HepG2 (cell line): ENCODE measurements around the gene NKAIN2. TPM values are rescaled to one million over a fixed set of nuclear protein-coding genes. Genes with fewer than 3 reads are reported as not detected.

Experiments
- ATAC-seq: fragments of 200-7000 bp; cut with Tn5 transposase; 3 replicates; pipeline ENCODE4 v1.9.1; 2020; ENCODE audit warnings: mild to moderate bottlenecking, moderate library complexity
- BruUV-seq: library from RNA; stranded (reverse); fragments of 400-500 nt; replicated peaks from 2 replicates; lab custom pipeline; 2021; lab: Mats Ljungman, UMichigan
- CTCF ChIA-PET: fragments of 300-600 bp; formaldehyde crosslinking; extraction: SDS; loops from one replicate; lab custom pipeline; 2021; ENCODE audit warnings: low total read pairs, inconsistent platforms, low intra/inter-chr PET ratio; lab: Yijun Ruan, JAX
- POLR2A ChIA-PET: fragments of 350-600 bp; sonication (Branson Sonifier 250); formaldehyde crosslinking; loops from one replicate; lab custom pipeline; 2020; ENCODE audit warnings: antibody characterized with exemption, inconsistent platforms; lab: Yijun Ruan, JAX
- DNase-seq: peaks from one replicate; pipeline ENCODE4 v3.0.0-alpha.2; 2015; ENCODE audit warnings: low spot score
- FAIRE-seq: peaks from 3 replicates; lab custom pipeline; 2011; peaks lifted over from hg19 to GRCh38; lab: Jason Lieb, UNC
- H2AFZ ChIP-seq: one replicate; pipeline ENCODE4 v1.6.1; 2011; ENCODE audit warnings: low read length, inconsistent platforms
- H3K27ac ChIP-seq: fragments of 300-600 bp; 3 replicates; pipeline ENCODE4 v1.8.0; 2011; ENCODE audit warnings: mixed run types, mild to moderate bottlenecking, mixed read lengths, low read length, inconsistent platforms; ENCODE audit not compliant: insufficient read depth; ENCODE audit errors: extremely low read length
- H3K27me3 ChIP-seq, 2 experiments: fragments of 200-600 bp in 1 of 2; 2 replicates in 1 of 2; 3 replicates in 1 of 2; pipeline versions ENCODE4 v1.6.0 to v1.8.0; 2011; ENCODE audit warnings: low read length in 2 of 2, mild to moderate bottlenecking in 2 of 2, moderate library complexity in 2 of 2, inconsistent platforms in 1 of 2; ENCODE audit not compliant: insufficient read depth in 2 of 2, control insufficient read depth in 1 of 2
- H3K36me3 ChIP-seq, 2 experiments: fragments of 200-600 bp in 1 of 2; replicated peaks in 1 of 2; 2 replicates in 1 of 2; 3 replicates in 1 of 2; pipeline versions ENCODE4 v1.5.1 to v1.8.0; 2011; ENCODE audit warnings: low read length in 2 of 2, inconsistent platforms in 1 of 2; ENCODE audit not compliant: insufficient read depth in 2 of 2, control insufficient read depth in 1 of 2
- H3K4me1 ChIP-seq: 2 replicates; pipeline ENCODE4 v1.5.1; 2012; ENCODE audit warnings: low read length, inconsistent platforms; ENCODE audit not compliant: insufficient read depth
- H3K4me2 ChIP-seq: 2 replicates; pipeline ENCODE4 v1.6.0; 2011; ENCODE audit warnings: low read depth, low read length, inconsistent platforms
- H3K4me3 ChIP-seq, 3 experiments: fragments of 200-600 bp in 1 of 3; sonication (generic), shearing (Covaris generic) in 1 of 3; replicated peaks in 1 of 3; 2 replicates each; pipeline ENCODE4 v1.5.1; 2011 to 2016; ENCODE audit warnings: low read length in 3 of 3, inconsistent platforms in 2 of 3, low read depth in 2 of 3, mild to moderate bottlenecking in 2 of 3, control low read depth in 1 of 3, mixed read lengths in 1 of 3; ENCODE audit not compliant: insufficient read depth in 1 of 3
- H3K79me2 ChIP-seq: one replicate; pipeline ENCODE4 v1.6.1; 2011; ENCODE audit warnings: low read length, inconsistent platforms; ENCODE audit not compliant: insufficient read depth
- H3K9ac ChIP-seq: 2 replicates; pipeline ENCODE4 v1.6.0; 2011; ENCODE audit warnings: mild to moderate bottlenecking, low read depth, low read length, inconsistent platforms; ENCODE audit not compliant: insufficient read depth
- H3K9me3 ChIP-seq: 2 replicates; pipeline ENCODE4 v1.5.1; 2012; ENCODE audit warnings: mild to moderate bottlenecking, low read length
- H4K20me1 ChIP-seq: 2 replicates; pipeline ENCODE4 v1.6.0; 2011; ENCODE audit warnings: inconsistent platforms, mild to moderate bottlenecking, low read length, moderate library complexity; ENCODE audit not compliant: insufficient read depth
- SOX6 ChIP-seq, 2 experiments: fragments of 450-650 bp in 1 of 2; sonication (generic) in 1 of 2; formaldehyde crosslinking in 1 of 2; IDR thresholded peaks; 2 replicates each; pipeline versions ENCODE4 v1.4.0 to v1.6.1; 2017 to 2020; ENCODE audit warnings: antibody characterized with exemption in 1 of 2, mild to moderate bottlenecking in 1 of 2, missing genetic modification reagents in 1 of 2
- TRIM24 ChIP-seq: sonication (generic); formaldehyde crosslinking; IDR thresholded peaks from 2 replicates; pipeline ENCODE4 v1.8.0; 2022; ENCODE audit warnings: mild to moderate bottlenecking, missing genetic modification reagents
- ZNF431 ChIP-seq: sonication (generic); formaldehyde crosslinking; IDR thresholded peaks from 2 replicates; pipeline ENCODE4 v1.9.0; 2022; ENCODE audit warnings: missing genetic modification reagents, low read depth, mild to moderate bottlenecking, borderline replicate concordance
- WGBS: methylation state at CpG from one replicate; pipeline ENCODE4 v1.1.6; 2017; ENCODE audit warnings: low lambda C conversion rate; 5-methylcytosine and 5-hydroxymethylcytosine counted together
- in situ Hi-C: cut with HindIII; loops from 2 replicates; pipeline ENCODE4 v1.10.0; 2017; ENCODE audit warnings: low pct_unique_long_range_greater_than_20kb; ENCODE audit not compliant: extremely low pct_ligation_motif_present
- intact Hi-C: fragments of 100-400 bp; cut with micrococcal nuclease; formaldehyde crosslinking; loops from one replicate; pipeline ENCODE4 v1.10.0; 2022; ENCODE audit not compliant: unreplicated experiment
- polyA plus RNA-seq, 8 experiments: library from polyadenylated mRNA; depleted of rRNA in 3 of 8; stranded (reverse) in 7 of 8; unstranded in 1 of 8; fragments of >200 nt; fragmentation: Illumina TruSeq in 4 of 8; extraction: Trizol in 4 of 8; gene quantifications; 2 replicates each; pipeline versions ENCODE4 v1.2.1 to v1.2.3, GENCODE V29; 2011 to 2016; ENCODE audit warnings: low read depth in 4 of 8, missing spikeins in 1 of 8, mixed read lengths in 1 of 8; ENCODE audit not compliant: insufficient read depth in 1 of 8
- total RNA-seq, 5 experiments: library from RNA; depleted of rRNA; stranded (reverse); fragments of >200 nt; fragmentation: Illumina TruSeq; extraction: Trizol; gene quantifications; 2 replicates each; pipeline ENCODE4 v1.2.3, GENCODE V29; 2016; ENCODE audit warnings: low read depth in 1 of 5
- TF ChIP-seq, protein P1 (sequence below): sonication (generic); formaldehyde crosslinking; IDR thresholded peaks from 2 replicates; pipeline ENCODE4 v1.8.1; 2022; ENCODE audit warnings: mild to moderate bottlenecking, missing genetic modification reagents
- TF ChIP-seq, protein P2 (sequence below): sonication (generic); formaldehyde crosslinking; conservative IDR thresholded peaks from 2 replicates; pipeline ENCODE4 v1.5.0; 2020; ENCODE audit warnings: missing genetic modification reagents
- TF ChIP-seq, protein P3 (sequence below): sonication (generic); formaldehyde crosslinking; IDR thresholded peaks from 2 replicates; pipeline ENCODE4 v1.8.1; 2022; ENCODE audit warnings: low read depth, mild to moderate bottlenecking, missing genetic modification reagents

NKAIN2 gene
- total and polyA plus RNA-seq, 2 of the 13 experiments (the other 11 are each of a cell fraction or from before 2014, with no cell fraction given) = not detected

DNA sequence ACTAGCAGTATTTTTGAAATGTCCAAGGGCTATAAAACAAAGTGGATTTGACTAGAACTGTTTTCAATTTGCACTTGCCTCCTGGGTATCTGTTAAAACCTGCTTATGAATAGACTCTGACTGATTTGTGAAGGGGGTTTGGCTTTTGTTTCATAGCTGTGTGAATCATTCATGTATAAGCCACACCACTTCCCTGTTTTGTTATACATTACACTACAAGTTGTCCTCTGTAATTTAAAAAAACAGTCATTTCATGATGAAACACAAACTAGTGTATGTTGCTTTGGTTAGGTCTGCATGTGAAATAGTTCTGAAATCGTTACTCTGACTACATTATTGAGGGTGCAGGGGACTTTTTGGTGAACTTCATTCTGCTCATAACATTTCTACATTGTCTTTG, 121.7 kb downstream of the NKAIN2 start:
- no peak for DNase-seq

DNA sequence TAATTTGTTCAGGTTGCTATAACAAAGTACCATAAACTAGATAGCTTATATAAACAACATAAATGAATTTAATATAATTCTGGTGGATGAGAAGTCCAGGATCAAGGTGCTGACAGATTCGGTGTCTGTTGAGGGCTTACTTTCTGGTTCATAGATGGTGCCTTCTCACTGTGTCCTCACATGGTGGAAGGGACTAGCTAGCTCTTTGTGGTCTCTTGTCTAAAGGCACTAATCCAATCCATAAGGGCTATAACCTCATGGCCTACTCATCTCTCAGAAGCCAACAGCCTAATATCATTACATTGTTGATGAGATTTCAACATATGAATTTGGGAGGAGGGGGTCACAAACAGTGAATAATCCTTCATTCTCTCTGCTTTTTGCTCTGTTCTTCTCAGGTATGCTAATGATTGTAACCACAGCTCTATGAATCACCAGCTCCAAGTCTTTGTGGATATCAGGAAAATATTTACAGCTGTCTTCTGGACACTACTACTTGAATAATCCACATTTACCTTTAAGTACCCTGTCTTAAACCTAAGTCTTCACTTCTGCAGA, 122.3 kb downstream of the NKAIN2 start:
- Histone ChIP-seq H3K9me3 (no peaks in the 10 kb centered on the region), H3K79me2 (no peaks in the 10 kb centered on the region), H3K36me3 (no peaks in the 10 kb centered on the region), H2AFZ (no peak overlapping the region), H3K4me2 (no peak overlapping the region), H4K20me1 (no peaks in the 10 kb centered on the region), H3K4me1 (no peaks in the 10 kb centered on the region), H3K27ac (no peak overlapping the region), H3K4me3 (no peak overlapping the region), H3K27me3 (no peaks in the 10 kb centered on the region), H3K9ac (no peak overlapping the region)
- POLR2A ChIA-PET = no interaction called here
- in situ Hi-C loops = no loop called here
- no peak for ATAC-seq
- BruUV-seq = no TSS peak
- CTCF ChIA-PET = no interaction called here
- no peak for DNase-seq
- WGBS = 4% methylated on average over 1 of the region's 1 CpG
- TF ChIP-seq TRIM24 (CRISPR knock-in tag) = no peak
- TF ChIP-seq ZNF431 (CRISPR knock-in tag) = no peak
- TF ChIP-seq, protein P1, sequence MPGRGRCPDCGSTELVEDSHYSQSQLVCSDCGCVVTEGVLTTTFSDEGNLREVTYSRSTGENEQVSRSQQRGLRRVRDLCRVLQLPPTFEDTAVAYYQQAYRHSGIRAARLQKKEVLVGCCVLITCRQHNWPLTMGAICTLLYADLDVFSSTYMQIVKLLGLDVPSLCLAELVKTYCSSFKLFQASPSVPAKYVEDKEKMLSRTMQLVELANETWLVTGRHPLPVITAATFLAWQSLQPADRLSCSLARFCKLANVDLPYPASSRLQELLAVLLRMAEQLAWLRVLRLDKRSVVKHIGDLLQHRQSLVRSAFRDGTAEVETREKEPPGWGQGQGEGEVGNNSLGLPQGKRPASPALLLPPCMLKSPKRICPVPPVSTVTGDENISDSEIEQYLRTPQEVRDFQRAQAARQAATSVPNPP (CRISPR knock-in tag) = no peak
- TF ChIP-seq, protein P2, sequence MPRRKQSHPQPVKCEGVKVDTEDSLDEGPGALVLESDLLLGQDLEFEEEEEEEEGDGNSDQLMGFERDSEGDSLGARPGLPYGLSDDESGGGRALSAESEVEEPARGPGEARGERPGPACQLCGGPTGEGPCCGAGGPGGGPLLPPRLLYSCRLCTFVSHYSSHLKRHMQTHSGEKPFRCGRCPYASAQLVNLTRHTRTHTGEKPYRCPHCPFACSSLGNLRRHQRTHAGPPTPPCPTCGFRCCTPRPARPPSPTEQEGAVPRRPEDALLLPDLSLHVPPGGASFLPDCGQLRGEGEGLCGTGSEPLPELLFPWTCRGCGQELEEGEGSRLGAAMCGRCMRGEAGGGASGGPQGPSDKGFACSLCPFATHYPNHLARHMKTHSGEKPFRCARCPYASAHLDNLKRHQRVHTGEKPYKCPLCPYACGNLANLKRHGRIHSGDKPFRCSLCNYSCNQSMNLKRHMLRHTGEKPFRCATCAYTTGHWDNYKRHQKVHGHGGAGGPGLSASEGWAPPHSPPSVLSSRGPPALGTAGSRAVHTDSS (CRISPR knock-in tag) = no peak
- no peak for TF ChIP-seq SOX6 (IDR thresholded peaks at IDR 0.05)
- no peak for TF ChIP-seq SOX6 (CRISPR knock-in tag; IDR thresholded peaks at IDR 0.05)
- FAIRE-seq = no peak
- intact Hi-C loops = no loop called here

More for the DNA sequence above, 121.7 kb downstream of the NKAIN2 start:
- TF ChIP-seq, protein P3, sequence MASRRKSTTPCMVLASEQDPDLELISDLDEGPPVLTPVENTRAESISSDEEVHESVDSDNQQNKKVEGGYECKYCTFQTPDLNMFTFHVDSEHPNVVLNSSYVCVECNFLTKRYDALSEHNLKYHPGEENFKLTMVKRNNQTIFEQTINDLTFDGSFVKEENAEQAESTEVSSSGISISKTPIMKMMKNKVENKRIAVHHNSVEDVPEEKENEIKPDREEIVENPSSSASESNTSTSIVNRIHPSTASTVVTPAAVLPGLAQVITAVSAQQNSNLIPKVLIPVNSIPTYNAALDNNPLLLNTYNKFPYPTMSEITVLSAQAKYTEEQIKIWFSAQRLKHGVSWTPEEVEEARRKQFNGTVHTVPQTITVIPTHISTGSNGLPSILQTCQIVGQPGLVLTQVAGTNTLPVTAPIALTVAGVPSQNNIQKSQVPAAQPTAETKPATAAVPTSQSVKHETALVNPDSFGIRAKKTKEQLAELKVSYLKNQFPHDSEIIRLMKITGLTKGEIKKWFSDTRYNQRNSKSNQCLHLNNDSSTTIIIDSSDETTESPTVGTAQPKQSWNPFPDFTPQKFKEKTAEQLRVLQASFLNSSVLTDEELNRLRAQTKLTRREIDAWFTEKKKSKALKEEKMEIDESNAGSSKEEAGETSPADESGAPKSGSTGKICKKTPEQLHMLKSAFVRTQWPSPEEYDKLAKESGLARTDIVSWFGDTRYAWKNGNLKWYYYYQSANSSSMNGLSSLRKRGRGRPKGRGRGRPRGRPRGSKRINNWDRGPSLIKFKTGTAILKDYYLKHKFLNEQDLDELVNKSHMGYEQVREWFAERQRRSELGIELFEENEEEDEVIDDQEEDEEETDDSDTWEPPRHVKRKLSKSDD (CRISPR knock-in tag) = no peak
- no peaks in the 10 kb centered on the region for H3K36me3 ChIP-seq
- H3K4me1 ChIP-seq = no peaks in the 10 kb centered on the region
- FAIRE-seq (no peak), ATAC-seq (no peak)
- H4K20me1 ChIP-seq = no peaks in the 10 kb centered on the region
- no peaks in the 10 kb centered on the region for H3K9me3 ChIP-seq
- no peak overlapping the region for H3K27ac ChIP-seq
- POLR2A ChIA-PET = no interaction called here
- intact Hi-C loops = no loop called here
- H3K4me3 ChIP-seq = no peak overlapping the region
- in situ Hi-C loops = no loop called here
- no peak overlapping the region for H2AFZ ChIP-seq
- 0% methylated on average over 1 of the region's 1 CpG for WGBS
- no peaks in the 10 kb centered on the region for H3K27me3 ChIP-seq
- no TSS peak for BruUV-seq
- no peak overlapping the region for H3K4me2 ChIP-seq
- H3K79me2 ChIP-seq = no peaks in the 10 kb centered on the region
- no peak overlapping the region for H3K9ac ChIP-seq
- CTCF ChIA-PET = no interaction called here
